NCI-H510A (cell line): Measurements from ENCODE around the gene CFAP46.
"Not testable (repeated sequence)": the region's sequence is repeated elsewhere in the genome, so short reads cannot be mapped to it uniquely, and the experiment has no call there.

ENCODE experiments used
- DNase-seq: peaks from one replicate; lab custom pipeline; 2025; lab: John Stamatoyannopoulos, UW

Gene CFAP46

GRCh38 chr10:132926777-132927650 is 15.4 kb downstream of the CFAP46 start:
- no peak for DNase-seq

- DNase-seq = no peak
Observed at GRCh38 chr10:132926070-132926469, 16.3 kb downstream of the CFAP46 start.

GRCh38 chr10:132925614-132926013 is 16.8 kb downstream of the CFAP46 start:
- DNase-seq = no peak

GRCh38 chr10:132925071-132925561 is 17.3 kb downstream of the CFAP46 start:
- DNase-seq = no peak

GRCh38 chr10:132924046-132924952 is 18.1 kb downstream of the CFAP46 start:
- no peak for DNase-seq

GRCh38 chr10:132923384-132923783 is 19.0 kb downstream of the CFAP46 start:
- not testable (repeated sequence) for DNase-seq

- no peak for DNase-seq
Observed at GRCh38 chr10:132922872-132923271, 19.5 kb downstream of the CFAP46 start.

- no peak for DNase-seq
Observed at GRCh38 chr10:132921818-132922807, 20.3 kb downstream of the CFAP46 start.

GRCh38 chr10:132921086-132921485 is 21.3 kb downstream of the CFAP46 start:
- no peak for DNase-seq

- DNase-seq = no peak
Observed at GRCh38 chr10:132920101-132920925, 22.1 kb downstream of the CFAP46 start.

- no peak for DNase-seq
Observed at GRCh38 chr10:132919374-132920100, 22.8 kb downstream of the CFAP46 start.

- no peak for DNase-seq
Observed at GRCh38 chr10:132918617-132919373, 23.6 kb downstream of the CFAP46 start.

GRCh38 chr10:132918264-132918616 is 24.1 kb downstream of the CFAP46 start:
- no peak for DNase-seq

- no peak for DNase-seq
Observed at GRCh38 chr10:132916956-132917666, 25.3 kb downstream of the CFAP46 start.

GRCh38 chr10:132916421-132916841 is 25.9 kb downstream of the CFAP46 start:
- no peak for DNase-seq

- no peak for DNase-seq
Observed at GRCh38 chr10:132915411-132915810, 27.0 kb downstream of the CFAP46 start.

- DNase-seq = no peak
Observed at GRCh38 chr10:132914732-132915131, 27.6 kb downstream of the CFAP46 start.

GRCh38 chr10:132913559-132914115 is 28.7 kb downstream of the CFAP46 start:
- no peak for DNase-seq
